ENCODE measurements around the gene CALCB.

The CALCB gene

DNA sequence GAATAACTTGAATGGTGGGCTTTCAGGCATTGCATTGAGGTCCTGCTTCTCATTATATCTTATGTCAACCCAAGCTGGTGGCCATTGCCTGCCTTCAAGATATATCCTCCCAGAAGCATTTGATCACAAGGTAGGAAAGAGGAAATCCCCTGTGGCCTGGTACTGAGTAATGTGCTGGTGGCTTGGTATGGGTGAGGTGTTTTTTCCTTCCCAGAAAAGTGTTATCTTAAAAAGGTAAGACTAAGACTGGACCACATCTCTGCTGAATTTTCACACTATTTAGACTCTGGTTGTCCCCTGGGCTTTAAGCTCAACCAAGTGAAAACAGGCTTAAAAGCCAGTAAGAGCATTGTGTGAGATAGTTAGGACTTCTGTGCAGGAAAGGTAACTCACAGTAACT is 45.0 kb downstream of the CALCB start:
- no peak for DNase-seq (ENCODE audit: low spot score)

DNA sequence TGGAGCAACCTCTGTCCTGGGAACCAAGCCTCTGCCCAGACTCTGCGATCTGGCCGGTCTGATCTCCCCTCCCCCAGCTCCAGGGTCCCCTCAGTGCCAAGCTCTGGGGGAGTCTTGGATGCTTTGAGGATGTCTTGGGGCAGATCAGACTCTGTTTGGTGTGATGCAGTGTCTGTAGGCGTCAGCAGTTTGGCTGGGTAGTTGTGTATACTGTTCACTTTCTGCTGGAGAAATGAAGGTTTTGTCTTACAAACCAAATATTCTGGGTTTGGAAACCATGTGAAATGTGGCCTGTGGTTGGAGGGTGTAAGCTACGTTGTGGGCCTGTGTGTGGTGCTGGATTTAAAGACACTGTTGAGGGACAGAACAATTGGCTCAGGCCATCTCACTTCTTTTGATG is 46.0 kb downstream of the CALCB start:
- DNase-seq (ENCODE audit: low spot score), result no peak

DNA sequence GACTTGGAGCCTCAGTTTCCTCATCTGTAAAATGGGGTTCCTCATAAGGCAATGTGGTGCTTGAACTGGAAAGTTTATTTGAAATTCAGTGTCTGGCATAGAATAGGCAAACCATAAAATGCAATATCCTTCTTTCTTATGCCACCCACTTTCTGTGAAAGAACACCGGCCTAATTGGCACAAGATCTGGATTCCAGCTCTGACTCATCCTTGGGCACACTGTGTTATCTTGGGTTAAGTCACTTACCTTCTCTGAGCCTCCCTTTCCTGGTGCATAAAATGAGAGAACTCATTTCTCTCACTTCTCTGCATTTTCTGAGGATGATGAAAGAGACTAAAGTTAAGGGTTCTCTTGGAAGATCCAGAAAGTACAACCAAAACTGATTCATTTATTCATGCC is 46.4 kb downstream of the CALCB start:
- no peak for DNase-seq (ENCODE audit: low spot score)

DNA sequence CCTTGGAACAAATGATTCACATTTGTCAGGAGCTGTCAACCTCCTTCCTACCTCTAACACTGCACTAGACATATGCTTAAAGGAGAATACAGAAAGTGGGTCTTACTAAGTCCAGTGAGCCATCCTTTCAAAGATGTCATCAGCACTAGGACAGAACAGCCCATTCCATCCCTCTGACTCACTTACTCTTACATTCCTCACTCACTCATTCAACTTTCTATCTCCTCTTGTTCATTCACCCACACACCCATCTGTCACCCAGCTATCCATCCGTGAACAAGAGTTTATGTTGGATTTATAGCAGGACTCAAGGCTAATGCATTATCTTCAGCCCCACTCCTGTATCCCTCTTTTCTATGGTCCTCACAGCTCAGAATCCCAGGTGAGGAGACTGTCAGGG is 50.5 kb downstream of the CALCB start:
- DNase-seq (ENCODE audit: low spot score), result no peak

DNA sequence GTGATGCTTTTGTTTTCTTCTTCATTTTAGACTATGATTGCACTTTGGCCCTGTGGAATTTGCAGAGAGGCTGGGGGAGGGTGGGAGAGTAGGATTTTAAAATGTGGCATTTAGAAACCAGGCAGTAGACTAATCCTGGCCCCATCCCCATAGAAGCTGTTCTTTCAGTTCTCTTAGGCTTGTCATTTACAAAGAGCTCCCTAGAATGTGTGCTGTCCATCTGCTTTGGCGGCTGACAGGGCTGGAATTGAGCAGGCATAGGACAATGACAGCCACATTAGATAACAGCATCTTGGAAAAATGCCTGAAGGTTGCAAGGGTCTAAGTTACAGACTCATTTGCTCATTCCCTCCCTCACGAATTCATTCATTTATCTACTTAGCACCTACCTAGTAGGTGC is 51.1 kb downstream of the CALCB start:
- no peak for DNase-seq (ENCODE audit: low spot score)

DNA sequence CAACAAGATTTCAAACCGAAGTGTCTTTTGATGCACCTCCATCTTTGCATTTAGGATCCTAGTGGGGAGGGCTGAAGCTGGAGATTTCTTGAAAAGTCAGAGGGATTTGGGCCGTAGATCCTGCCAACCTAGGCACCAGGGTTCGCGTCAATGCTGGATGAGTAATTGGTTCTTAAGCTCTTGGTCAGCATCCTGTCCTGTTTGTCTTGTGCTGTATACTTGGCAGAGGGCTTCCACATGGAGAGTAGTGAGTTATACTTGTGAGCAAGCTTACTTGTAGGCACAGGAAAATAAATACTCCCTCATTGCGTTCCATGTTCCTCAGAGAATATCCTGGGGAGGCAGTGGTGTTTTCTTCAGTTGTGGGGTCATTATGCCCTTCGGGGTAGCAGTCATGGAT is 53.9 kb downstream of the CALCB start:
- no peak for DNase-seq (ENCODE audit: low spot score)
